Mononuclear cell (primary cell): ENCODE measurements around the gene ERC1. TPM values are rescaled to one million over a fixed set of nuclear protein-coding genes. Genes with fewer than 3 reads are reported as not detected.

Source experiments
- H3K27me3 ChIP-seq: 2 replicates; pipeline ENCODE4 v1.6.0; 2011; ENCODE audit warnings: low read length, control low read depth; ENCODE audit not compliant: insufficient read depth
- H3K4me1 ChIP-seq: 2 replicates; pipeline ENCODE4 v1.5.1; 2011; ENCODE audit warnings: mild to moderate bottlenecking, low read length, control low read depth; ENCODE audit not compliant: insufficient read depth
- H3K4me3 ChIP-seq: 2 replicates; pipeline ENCODE4 v1.5.1; 2011; ENCODE audit warnings: mild to moderate bottlenecking, low read length, moderate library complexity
- H3K9me3 ChIP-seq: 2 replicates; pipeline ENCODE4 v1.5.1; 2011; ENCODE audit warnings: low read depth, mild to moderate bottlenecking, control low read depth, low read length
- total RNA-seq: library from RNA; depleted of rRNA; stranded (reverse); fragments of >200 nt; gene quantifications from one replicate; pipeline ENCODE4 v1.2.3, GENCODE V29; 2012

ERC1 gene
- total RNA-seq, 1 donor: 30.2 TPM

GRCh38 chr12:1421091-1421846, 430.2 kb downstream of the ERC1 start:
- Histone ChIP-seq H3K27me3 (no peaks in the 10 kb centered on the region), H3K4me3 (no peak overlapping the region), H3K4me1 (peaks cover 8% of the 10 kb centered on the region), H3K9me3 (peaks cover 7% of the 10 kb centered on the region)

DNA sequence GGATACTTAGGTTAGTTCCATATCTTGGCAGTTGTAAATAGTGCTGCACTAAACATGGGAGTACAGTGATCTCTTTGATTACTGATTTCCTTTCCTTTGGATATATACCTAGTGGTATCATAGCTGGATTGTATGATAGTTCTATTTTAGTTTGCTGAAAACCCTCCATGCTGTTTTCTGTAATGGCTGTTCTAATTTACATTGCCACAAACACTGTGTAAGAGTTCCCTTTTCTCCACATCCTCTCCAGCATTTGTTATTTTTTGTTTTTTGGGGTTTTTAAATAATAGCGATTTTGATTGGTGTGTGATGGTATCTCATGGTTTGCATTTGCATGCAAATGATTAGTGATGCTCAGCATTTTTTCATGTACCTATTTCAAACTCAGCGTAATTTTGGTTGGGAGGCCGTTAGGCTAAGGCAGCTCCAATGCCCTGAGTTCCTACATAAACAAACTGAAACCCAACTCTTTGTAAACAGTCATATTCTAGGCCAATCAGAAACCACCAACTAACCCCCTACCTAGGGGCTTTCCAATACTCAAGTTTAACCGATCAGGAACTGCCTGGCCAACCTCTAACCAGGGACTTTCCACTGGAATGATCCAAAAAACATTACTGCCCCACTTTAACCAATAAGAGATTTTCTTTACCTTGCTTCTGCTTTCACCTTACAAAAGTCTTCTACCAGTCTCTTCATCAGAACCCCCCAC, 431.7 kb downstream of the ERC1 start:
- Histone ChIP-seq H3K9me3 (peaks cover 7% of the 10 kb centered on the region), H3K4me3 (no peak overlapping the region), H3K27me3 (no peaks in the 10 kb centered on the region), H3K4me1 (peaks cover 8% of the 10 kb centered on the region)

DNA sequence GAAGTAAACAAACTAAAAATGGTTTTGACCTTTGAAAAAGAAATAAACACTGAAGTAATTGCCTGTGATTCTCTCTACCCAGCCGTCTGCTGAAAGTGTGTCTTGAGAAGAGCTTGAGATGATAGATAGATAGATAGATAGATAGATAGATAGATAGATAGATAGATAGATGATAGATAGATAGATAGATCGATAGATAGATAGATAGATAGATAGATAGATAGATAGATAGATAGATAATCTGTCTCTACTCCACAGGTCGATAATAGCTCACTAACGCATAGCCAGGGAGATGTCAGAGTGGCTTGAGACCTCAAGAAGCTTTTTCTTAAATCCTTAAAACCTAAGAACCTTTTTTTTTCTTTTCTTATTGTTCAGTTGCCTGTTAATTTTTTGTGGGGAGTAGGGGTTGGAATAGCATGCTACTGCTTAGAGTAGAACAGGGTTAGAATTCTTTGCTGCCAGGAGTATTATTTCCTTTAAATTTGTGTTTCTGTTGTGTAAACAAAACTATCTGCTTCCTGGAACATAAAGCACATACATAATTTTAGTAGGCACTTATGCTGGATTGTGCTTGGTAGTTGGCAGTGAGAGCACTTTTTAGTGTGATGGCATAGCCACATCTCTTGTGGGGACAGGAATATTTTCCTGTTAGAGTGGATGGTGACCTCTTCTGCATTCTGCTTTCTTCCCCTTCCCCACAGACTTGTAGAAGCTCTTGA, 433.8 kb downstream of the ERC1 start:
- Histone ChIP-seq H3K27me3 (no peaks in the 10 kb centered on the region), H3K4me3 (no peak overlapping the region), H3K4me1 (peaks cover 8% of the 10 kb centered on the region), H3K9me3 (peaks cover 7% of the 10 kb centered on the region)

DNA sequence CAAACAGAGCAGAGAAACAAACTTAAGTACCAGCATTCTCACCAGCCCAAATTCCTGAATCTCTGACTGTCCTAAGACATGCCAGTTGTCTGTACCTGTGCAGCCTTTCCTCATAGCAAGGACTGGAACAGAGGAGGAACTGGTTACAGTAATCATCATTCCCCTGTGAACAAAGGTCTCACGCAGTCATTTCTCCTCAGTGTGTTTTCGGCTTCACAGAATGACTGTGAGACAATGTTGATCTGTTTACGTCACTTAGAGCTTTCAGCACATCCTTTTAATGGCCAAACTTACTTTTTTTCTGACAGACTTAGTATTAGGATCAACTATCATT, 434.3 kb downstream of the ERC1 start:
- H3K4me3 ChIP-seq: no peak overlapping the region
- H3K4me1 ChIP-seq: peaks cover 8% of the 10 kb centered on the region
- peaks cover 7% of the 10 kb centered on the region for H3K9me3 ChIP-seq
- no peaks in the 10 kb centered on the region for H3K27me3 ChIP-seq

- no peaks in the 10 kb centered on the region for H3K27me3 ChIP-seq
- H3K4me3 ChIP-seq: no peak overlapping the region
- H3K9me3 ChIP-seq: no peaks in the 10 kb centered on the region
- no peaks in the 10 kb centered on the region for H3K4me1 ChIP-seq
These were observed 437.6 kb downstream of the ERC1 start for GRCh38 chr12:1428671-1429070.

DNA sequence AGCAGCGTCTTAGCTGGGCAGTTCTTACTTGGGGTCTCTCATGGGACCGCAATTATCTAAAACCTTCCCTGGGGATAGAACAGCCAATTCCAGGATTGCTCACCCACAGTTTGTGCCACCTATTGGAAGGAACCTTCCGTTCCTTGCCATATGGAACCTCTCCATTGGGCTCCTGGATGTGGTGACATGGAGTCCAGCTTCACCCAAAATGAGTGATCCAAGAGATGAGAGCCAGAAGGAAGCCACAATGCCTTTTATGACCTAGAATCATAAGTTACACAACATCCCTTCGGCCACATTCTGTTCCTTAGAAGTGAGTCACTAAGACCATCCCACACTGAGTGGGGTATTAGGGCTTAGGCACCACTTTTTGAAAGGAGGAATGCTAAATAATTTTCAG, 439.0 kb downstream of the ERC1 start:
- Histone ChIP-seq H3K27me3 (no peaks in the 10 kb centered on the region), H3K4me1 (no peaks in the 10 kb centered on the region), H3K4me3 (no peak overlapping the region), H3K9me3 (no peaks in the 10 kb centered on the region)

DNA sequence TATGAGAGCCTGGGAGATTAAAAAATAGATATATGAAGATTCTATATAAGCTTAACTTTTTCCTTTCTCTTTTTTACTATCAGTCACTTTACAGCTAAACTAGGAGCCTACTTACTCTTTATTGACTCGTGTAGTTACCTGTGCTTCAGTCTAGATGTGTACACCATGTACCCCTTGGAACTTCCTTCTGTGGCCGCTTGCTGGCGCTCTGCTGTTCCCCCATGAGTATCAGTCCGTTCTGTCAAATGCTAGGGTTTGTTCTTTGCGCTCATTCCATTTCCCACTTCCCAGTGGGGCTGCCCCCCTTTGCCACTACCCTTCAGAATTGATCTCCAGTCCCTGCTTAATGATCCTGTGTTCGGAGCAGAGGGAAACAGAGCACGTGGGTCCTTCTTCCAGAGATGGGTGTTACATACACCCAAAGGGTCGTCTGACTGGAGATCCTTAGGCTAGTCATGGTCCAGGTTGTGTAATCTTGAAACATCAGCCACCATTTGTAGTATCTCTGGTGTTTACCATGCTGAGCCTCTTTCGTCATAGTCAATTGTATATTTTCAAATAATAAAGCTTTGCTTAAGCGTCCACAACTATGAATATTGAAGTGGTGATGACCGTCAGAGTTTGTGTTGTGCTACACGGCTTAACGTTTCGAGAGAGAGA, 443.4 kb downstream of the ERC1 start:
- H3K4me3 ChIP-seq: no peak overlapping the region
- H3K27me3 ChIP-seq: no peaks in the 10 kb centered on the region
- H3K9me3 ChIP-seq: no peaks in the 10 kb centered on the region

GRCh38 chr12:1435044-1435443, 444.0 kb downstream of the ERC1 start:
- no peaks in the 10 kb centered on the region for H3K4me1 ChIP-seq
- no peak overlapping the region for H3K4me3 ChIP-seq
- no peaks in the 10 kb centered on the region for H3K27me3 ChIP-seq
- no peaks in the 10 kb centered on the region for H3K9me3 ChIP-seq

More for the DNA sequence above, 443.4 kb downstream of the ERC1 start:
- no peaks in the 10 kb centered on the region for H3K4me1 ChIP-seq

GRCh38 chr12:1435456-1435855, 444.4 kb downstream of the ERC1 start:
- Histone ChIP-seq H3K4me1 (no peaks in the 10 kb centered on the region), H3K4me3 (no peak overlapping the region), H3K27me3 (no peaks in the 10 kb centered on the region), H3K9me3 (no peaks in the 10 kb centered on the region)

DNA sequence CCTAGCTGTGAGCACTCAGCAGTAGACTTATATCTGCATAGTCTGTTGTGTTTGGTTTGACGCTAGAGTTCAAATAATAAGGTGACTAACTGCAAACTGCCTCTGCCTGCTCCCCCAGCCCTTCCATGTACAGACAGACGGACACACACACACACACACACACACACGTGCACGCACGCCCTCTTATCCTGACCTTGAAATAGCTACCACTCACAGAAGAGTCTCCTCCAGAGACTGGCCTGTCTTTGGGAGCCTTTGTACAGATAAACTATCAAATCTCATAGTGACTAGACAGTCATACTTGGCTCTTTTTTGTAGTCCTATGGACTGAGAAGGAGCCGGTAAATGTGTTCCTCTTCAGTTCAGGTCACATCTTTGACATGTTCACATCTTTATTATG, 445.0 kb downstream of the ERC1 start:
- Histone ChIP-seq H3K9me3 (no peaks in the 10 kb centered on the region), H3K4me3 (no peak overlapping the region), H3K27me3 (no peaks in the 10 kb centered on the region), H3K4me1 (no peaks in the 10 kb centered on the region)

DNA sequence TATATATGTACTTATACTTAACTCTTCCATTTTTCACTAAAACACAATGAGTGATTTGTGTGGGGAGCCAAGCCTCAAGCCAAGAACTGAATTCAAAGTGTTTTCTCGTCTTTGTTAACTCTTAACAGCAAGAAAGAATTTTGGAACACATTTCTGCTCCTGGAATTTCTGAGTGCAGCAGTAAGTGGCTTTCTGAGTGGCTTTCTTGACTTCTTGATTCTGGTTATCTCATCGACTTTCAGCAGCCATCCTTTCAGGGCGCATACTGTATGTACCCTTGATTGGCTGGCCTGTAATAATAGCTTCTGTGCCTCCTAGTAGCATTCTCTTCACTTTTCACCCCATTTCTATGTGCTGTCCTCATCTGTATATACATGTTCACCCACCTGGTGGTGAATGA, 446.0 kb downstream of the ERC1 start:
- Histone ChIP-seq H3K4me1 (no peaks in the 10 kb centered on the region), H3K27me3 (no peaks in the 10 kb centered on the region), H3K9me3 (no peaks in the 10 kb centered on the region), H3K4me3 (no peak overlapping the region)

DNA sequence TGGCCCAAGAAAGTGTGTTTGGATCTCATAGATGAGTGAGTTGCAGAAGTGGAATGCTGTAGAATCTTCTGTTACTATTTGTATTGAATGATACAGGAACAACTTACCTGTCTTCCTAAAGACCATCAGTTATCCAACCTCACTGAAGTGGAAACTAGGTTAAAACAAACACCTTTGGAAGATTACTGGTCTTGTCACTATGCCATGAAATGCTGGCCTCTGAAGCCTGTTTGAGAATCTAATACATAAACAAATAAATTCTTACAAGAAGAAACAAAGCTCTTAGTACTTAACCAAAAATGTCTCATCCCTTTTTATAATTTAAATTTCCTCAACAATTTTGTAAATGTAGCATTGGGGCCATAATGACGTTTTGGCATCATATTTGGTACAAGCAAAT, 448.2 kb downstream of the ERC1 start:
- Histone ChIP-seq H3K27me3 (no peaks in the 10 kb centered on the region), H3K4me1 (no peaks in the 10 kb centered on the region), H3K4me3 (no peak overlapping the region), H3K9me3 (no peaks in the 10 kb centered on the region)

GRCh38 chr12:1439687-1440086, 448.7 kb downstream of the ERC1 start:
- H3K4me3 ChIP-seq: no peak overlapping the region
- no peaks in the 10 kb centered on the region for H3K9me3 ChIP-seq
- no peaks in the 10 kb centered on the region for H3K27me3 ChIP-seq
- H3K4me1 ChIP-seq: no peaks in the 10 kb centered on the region

GRCh38 chr12:1443421-1444141, 452.6 kb downstream of the ERC1 start:
- Histone ChIP-seq H3K4me3 (no peak overlapping the region), H3K27me3 (no peaks in the 10 kb centered on the region), H3K9me3 (no peaks in the 10 kb centered on the region), H3K4me1 (no peaks in the 10 kb centered on the region)
